ENCODE results near the gene R3HDM2.
A peak's percentile ranks its signal among the peaks of the same experiment; 100 is the strongest.

R3HDM2 gene

GRCh38 chr12:57236925-57237595 lies 193.8 kb downstream of the R3HDM2 start:
- Mint-ChIP-seq H3K27ac (no peak overlapping the region), H3K9me3 (no peaks in the 10 kb centered on the region), H3K27me3 (peaks cover 3% of the 10 kb centered on the region), H3K36me3 (peaks cover 16% of the 10 kb centered on the region), H3K4me1 (peaks cover 67% of the 10 kb centered on the region), H3K4me3 (peak overlapping the region; percentile 78)
- ATAC-seq (ENCODE audit: low read depth) = no peak
- peak in 1 of 2 donors; percentile 14 for DNase-seq (ENCODE audit: low spot score in 2 of 2)

- Mint-ChIP-seq H3K4me1 (peaks cover 63% of the 10 kb centered on the region), H3K4me3 (peak overlapping the region; percentile 69), H3K9me3 (no peaks in the 10 kb centered on the region), H3K27ac (peak overlapping the region; percentile 88), H3K36me3 (peaks cover 20% of the 10 kb centered on the region), H3K27me3 (peaks cover 3% of the 10 kb centered on the region)
- ATAC-seq (ENCODE audit: low read depth) = no peak
- peak in 1 of 2 donors; percentile 57 for DNase-seq (ENCODE audit: low spot score in 2 of 2)
Measured at GRCh38 chr12:57236201-57236924, 194.5 kb downstream of the R3HDM2 start.

GRCh38 chr12:57235728-57236131 lies 195.1 kb downstream of the R3HDM2 start:
- DNase-seq (ENCODE audit: low spot score in 2 of 2) (no peak), ATAC-seq (ENCODE audit: low read depth) (no peak)
- Mint-ChIP-seq H3K27me3 (peaks cover 3% of the 10 kb centered on the region), H3K27ac (peak overlapping the region; percentile 88), H3K36me3 (peaks cover 20% of the 10 kb centered on the region), H3K9me3 (no peaks in the 10 kb centered on the region), H3K4me3 (peak overlapping the region; percentile 71), H3K4me1 (peaks cover 59% of the 10 kb centered on the region)

GRCh38 chr12:57235017-57235727 lies 195.7 kb downstream of the R3HDM2 start:
- ATAC-seq (ENCODE audit: low read depth) = peak; percentile 41
- H3K27me3 Mint-ChIP-seq = peaks cover 3% of the 10 kb centered on the region
- no peaks in the 10 kb centered on the region for H3K9me3 Mint-ChIP-seq
- peaks cover 59% of the 10 kb centered on the region for H3K4me1 Mint-ChIP-seq
- peak overlapping the region; percentile 88 for H3K27ac Mint-ChIP-seq
- peak overlapping the region; percentile 71 for H3K4me3 Mint-ChIP-seq
- H3K36me3 Mint-ChIP-seq = peaks cover 25% of the 10 kb centered on the region
- peak in 1 of 2 donors; percentile 27 for DNase-seq (ENCODE audit: low spot score in 2 of 2)

- ATAC-seq (ENCODE audit: low read depth) (peak; percentile 67), DNase-seq (ENCODE audit: low spot score in 2 of 2) (peak; percentile 48 to 54)
- H3K27ac Mint-ChIP-seq = peak overlapping the region; percentile 88
- peaks cover 25% of the 10 kb centered on the region for H3K36me3 Mint-ChIP-seq
- no peaks in the 10 kb centered on the region for H3K9me3 Mint-ChIP-seq
- peaks cover 3% of the 10 kb centered on the region for H3K27me3 Mint-ChIP-seq
- H3K4me1 Mint-ChIP-seq = peaks cover 63% of the 10 kb centered on the region
- H3K4me3 Mint-ChIP-seq = peak overlapping the region; percentile 71
Measured at GRCh38 chr12:57234571-57235016, 196.2 kb downstream of the R3HDM2 start.

GRCh38 chr12:57234233-57234570 lies 196.6 kb downstream of the R3HDM2 start:
- Mint-ChIP-seq H3K27ac (peak overlapping the region; percentile 88), H3K9me3 (no peaks in the 10 kb centered on the region), H3K27me3 (peaks cover 2% of the 10 kb centered on the region), H3K36me3 (peaks cover 25% of the 10 kb centered on the region), H3K4me3 (peak overlapping the region; percentile 71), H3K4me1 (peaks cover 60% of the 10 kb centered on the region)
- ATAC-seq (ENCODE audit: low read depth) (no peak), DNase-seq (ENCODE audit: low spot score in 2 of 2) (no peak)

- no peak for DNase-seq (ENCODE audit: low spot score in 2 of 2)
- Mint-ChIP-seq H3K4me1 (peaks cover 60% of the 10 kb centered on the region), H3K27ac (peak overlapping the region; percentile 88), H3K9me3 (no peaks in the 10 kb centered on the region), H3K27me3 (peaks cover 2% of the 10 kb centered on the region), H3K36me3 (peaks cover 25% of the 10 kb centered on the region), H3K4me3 (peak overlapping the region; percentile 71)
- no peak for ATAC-seq (ENCODE audit: low read depth)
Measured at GRCh38 chr12:57233357-57234232, 197.2 kb downstream of the R3HDM2 start.

GRCh38 chr12:57232156-57232756 lies 198.6 kb downstream of the R3HDM2 start:
- H3K4me3 Mint-ChIP-seq = peak overlapping the region; percentile 8
- H3K9me3 Mint-ChIP-seq = no peaks in the 10 kb centered on the region
- no peaks in the 10 kb centered on the region for H3K27me3 Mint-ChIP-seq
- H3K27ac Mint-ChIP-seq = no peak overlapping the region
- ATAC-seq (ENCODE audit: low read depth) (no peak), DNase-seq (ENCODE audit: low spot score in 2 of 2) (no peak)
- peaks cover 60% of the 10 kb centered on the region for H3K4me1 Mint-ChIP-seq
- H3K36me3 Mint-ChIP-seq = peaks cover 25% of the 10 kb centered on the region

- peak overlapping the region; percentile 97 for H3K4me3 Mint-ChIP-seq
- DNase-seq (ENCODE audit: low spot score in 2 of 2) (no peak), ATAC-seq (ENCODE audit: low read depth) (no peak)
- peaks cover 25% of the 10 kb centered on the region for H3K36me3 Mint-ChIP-seq
- no peaks in the 10 kb centered on the region for H3K9me3 Mint-ChIP-seq
- H3K4me1 Mint-ChIP-seq = peaks cover 58% of the 10 kb centered on the region
- H3K27me3 Mint-ChIP-seq = peaks cover 2% of the 10 kb centered on the region
- no peak overlapping the region for H3K27ac Mint-ChIP-seq
Measured at GRCh38 chr12:57231276-57232021, 199.4 kb downstream of the R3HDM2 start.

GRCh38 chr12:57230381-57231155 lies 200.3 kb downstream of the R3HDM2 start:
- Mint-ChIP-seq H3K36me3 (peaks cover 25% of the 10 kb centered on the region), H3K27me3 (peaks cover 3% of the 10 kb centered on the region)

GRCh38 chr12:57229634-57230380 lies 201.0 kb downstream of the R3HDM2 start, which contains the start of gene SHMT2:
Gene SHMT2 (plus strand): TSS chr12:57229711. CDS start chr12:57229779, 68 bp downstream.
- Mint-ChIP-seq H3K4me1 (peaks cover 53% of the 10 kb centered on the region), H3K9me3 (no peaks in the 10 kb centered on the region), H3K27ac (peak within 1 kb of the TSS; percentile 96), H3K36me3 (peaks cover 27% of the 10 kb centered on the region), H3K4me3 (peak within 1 kb of the TSS; percentile 97), H3K27me3 (peaks cover 5% of the 10 kb centered on the region)
- DNase-seq (ENCODE audit: low spot score in 2 of 2) (peak; percentile 81 to 89), ATAC-seq (ENCODE audit: low read depth) (peak; percentile 51)

More at GRCh38 chr12:57230381-57231155, 200.3 kb downstream of the R3HDM2 start:
- no peaks in the 10 kb centered on the region for H3K9me3 Mint-ChIP-seq
- ATAC-seq (ENCODE audit: low read depth) (no peak), DNase-seq (ENCODE audit: low spot score in 2 of 2) (no peak)
- peak overlapping the region; percentile 96 for H3K27ac Mint-ChIP-seq
- peaks cover 54% of the 10 kb centered on the region for H3K4me1 Mint-ChIP-seq
- H3K4me3 Mint-ChIP-seq = peak overlapping the region; percentile 97

All from memory B cell (primary cell).